Upper lobe of right lung (tissue), 1 donor: ENCODE data around the gene LRP3. TPM values are rescaled to one million over a fixed set of nuclear protein-coding genes. Genes with fewer than 3 reads are reported as not detected.

ENCODE experiments used
- ATAC-seq: fragments of 200-7000 bp; cut with Tn5 transposase; one replicate; pipeline ENCODE4 v1.9.1; 2020; ENCODE audit warnings: mild to moderate bottlenecking, moderate library complexity
- DNase-seq: peaks from one replicate; pipeline ENCODE4 v3.0.0-alpha.2; 2020
- H3K27ac ChIP-seq: fragments of 200-600 bp; one replicate; pipeline ENCODE4 v1.8.0; 2022
- H3K27me3 ChIP-seq: fragments of 200-600 bp; one replicate; pipeline ENCODE4 v1.8.0; 2022; ENCODE audit warnings: mild to moderate bottlenecking
- H3K36me3 ChIP-seq: fragments of 200-600 bp; one replicate; pipeline ENCODE4 v1.8.0; 2022
- H3K4me1 ChIP-seq: fragments of 200-600 bp; one replicate; pipeline ENCODE4 v1.8.0; 2022
- H3K4me3 ChIP-seq: fragments of 200-600 bp; one replicate; pipeline ENCODE4 v1.8.0; 2022; ENCODE audit warnings: mild to moderate bottlenecking
- H3K9me3 ChIP-seq: fragments of 200-600 bp; one replicate; pipeline ENCODE4 v1.8.0; 2022
- CTCF ChIP-seq: fragments of 200-600 bp; IDR thresholded peaks from one replicate; pipeline ENCODE4 v1.8.0; 2022; ENCODE audit warnings: antibody characterized with exemption
- intact Hi-C: fragments of 100-400 bp; cut with DNase I; formaldehyde crosslinking; loops from one replicate; pipeline ENCODE4 v1.11.0; 2022
- total RNA-seq: library from RNA; stranded (reverse); fragmentation: NEBNext Ultra II Directional; extraction: Animal tissue kit (Norgen Biotek cat#: 25700); gene quantifications from one replicate; pipeline ENCODE4 v1.2.1, GENCODE V29; 2021
- donor health status: DM: no; HTN: yes; CAD: no; lungs with severe emphysema.

Gene LRP3
- total RNA-seq, 1 donor from 2014 or later, result 22.0 TPM

- intact Hi-C loops, result no loop called here
- peaks cover 9% of the 10 kb centered on the region for H3K9me3 ChIP-seq
- H3K36me3 ChIP-seq, result no peaks in the 10 kb centered on the region
- H3K27ac ChIP-seq, result no peak overlapping the region
- TF ChIP-seq CTCF, result no peak
- H3K4me1 ChIP-seq, result no peaks in the 10 kb centered on the region
- DNase-seq, result no peak
- no peak for ATAC-seq
- H3K4me3 ChIP-seq, result no peak overlapping the region
- peaks cover 49% of the 10 kb centered on the region for H3K27me3 ChIP-seq
Observed at GRCh38 chr19:33224694-33225457, 30.7 kb downstream of the LRP3 start.

GRCh38 chr19:33225458-33225926 is 31.4 kb downstream of the LRP3 start, which contains the start of gene SLC7A10:
Gene SLC7A10 (minus strand): TSS chr19:33225850. CDS start chr19:33225703, 147 bp downstream.
- ATAC-seq (peak; percentile 8), DNase-seq (no peak)
- no peak within 1 kb of the TSS for H3K27ac ChIP-seq
- no peaks in the 10 kb centered on the region for H3K4me1 ChIP-seq
- H3K27me3 ChIP-seq, result peaks cover 50% of the 10 kb centered on the region
- no peaks in the 10 kb centered on the region for H3K36me3 ChIP-seq
- TF ChIP-seq CTCF, result no peak
- peak within 1 kb of the TSS; percentile 34 for H3K4me3 ChIP-seq
- H3K9me3 ChIP-seq, result peaks cover 9% of the 10 kb centered on the region
- intact Hi-C loops, result no loop called here

- ATAC-seq, result peak; percentile 84
- TF ChIP-seq CTCF, result no peak
- Histone ChIP-seq H3K27ac (no peak overlapping the region), H3K4me1 (no peaks in the 10 kb centered on the region), H3K9me3 (peaks cover 9% of the 10 kb centered on the region), H3K27me3 (peaks cover 47% of the 10 kb centered on the region), H3K4me3 (peak overlapping the region; percentile 34), H3K36me3 (no peaks in the 10 kb centered on the region)
- peak; percentile 89 for DNase-seq
- intact Hi-C loops, result no loop called here
Observed at GRCh38 chr19:33226550-33227241, 32.6 kb downstream of the LRP3 start.

GRCh38 chr19:33227242-33227650 is 33.1 kb downstream of the LRP3 start:
- H3K9me3 ChIP-seq, result peaks cover 9% of the 10 kb centered on the region
- TF ChIP-seq CTCF, result no peak
- peak overlapping the region; percentile 34 for H3K4me3 ChIP-seq
- intact Hi-C loops, result no loop called here
- H3K4me1 ChIP-seq, result no peaks in the 10 kb centered on the region
- no peak overlapping the region for H3K27ac ChIP-seq
- H3K27me3 ChIP-seq, result peaks cover 47% of the 10 kb centered on the region
- ATAC-seq (peak; percentile 69), DNase-seq (peak; percentile 84)
- no peaks in the 10 kb centered on the region for H3K36me3 ChIP-seq

- H3K27me3 ChIP-seq, result peaks cover 41% of the 10 kb centered on the region
- no peaks in the 10 kb centered on the region for H3K36me3 ChIP-seq
- H3K4me3 ChIP-seq, result no peak overlapping the region
- no peak for DNase-seq
- ATAC-seq, result no peak
- intact Hi-C loops, result no loop called here
- H3K27ac ChIP-seq, result no peak overlapping the region
- H3K9me3 ChIP-seq, result peaks cover 9% of the 10 kb centered on the region
- H3K4me1 ChIP-seq, result no peaks in the 10 kb centered on the region
- no peak for TF ChIP-seq CTCF
Observed at GRCh38 chr19:33227870-33228599, 33.9 kb downstream of the LRP3 start.
